T47D (cell line): ENCODE results near the gene NRCAM.
A peak's percentile ranks its signal among the peaks of the same experiment; 100 is the strongest.

Experiments used
- DNase-seq, 2 experiments: peaks; one replicate each; pipeline versions ENCODE4 v3.0.0 to v3.0.0-alpha.2; 2011 to 2012; ENCODE audit warnings: low read depth in 1 of 2, low spot score in 1 of 2
- JUND ChIP-seq: IDR thresholded peaks from 2 replicates; pipeline ENCODE4 v1.6.1; 2012; ENCODE audit warnings: low read depth
- in situ Hi-C: cut with HindIII; loops from 2 replicates; pipeline ENCODE4 v1.10.0; 2016; ENCODE audit warnings: low sequenced_read_pairs, low pct_unique_long_range_greater_than_20kb

The NRCAM gene

DNA sequence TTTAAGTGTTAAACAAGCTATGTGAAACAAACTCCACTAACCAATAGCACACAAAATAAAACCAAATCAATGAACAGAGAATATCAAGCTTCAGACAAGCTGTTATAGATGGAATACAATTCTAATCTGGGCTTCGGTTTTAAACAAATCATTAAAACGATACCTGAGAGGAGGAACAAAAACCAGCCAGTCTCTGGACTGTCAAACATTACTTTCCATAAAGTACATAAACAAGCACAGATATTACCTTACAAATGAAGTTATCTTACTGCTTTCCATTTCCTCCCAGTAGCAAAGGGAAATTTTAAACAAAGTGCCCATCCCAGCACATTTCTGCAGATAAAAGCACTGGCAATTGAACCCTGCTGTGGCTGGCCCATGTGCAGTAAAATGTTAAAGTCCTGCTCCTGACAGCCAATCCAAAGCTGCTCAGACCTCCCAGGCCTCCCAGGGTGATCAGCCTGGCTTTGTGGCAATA is 128.0 kb downstream of the NRCAM start:
- TF ChIP-seq JUND = no peak
- DNase-seq = no peak
- in situ Hi-C loops = no loop called here

DNA sequence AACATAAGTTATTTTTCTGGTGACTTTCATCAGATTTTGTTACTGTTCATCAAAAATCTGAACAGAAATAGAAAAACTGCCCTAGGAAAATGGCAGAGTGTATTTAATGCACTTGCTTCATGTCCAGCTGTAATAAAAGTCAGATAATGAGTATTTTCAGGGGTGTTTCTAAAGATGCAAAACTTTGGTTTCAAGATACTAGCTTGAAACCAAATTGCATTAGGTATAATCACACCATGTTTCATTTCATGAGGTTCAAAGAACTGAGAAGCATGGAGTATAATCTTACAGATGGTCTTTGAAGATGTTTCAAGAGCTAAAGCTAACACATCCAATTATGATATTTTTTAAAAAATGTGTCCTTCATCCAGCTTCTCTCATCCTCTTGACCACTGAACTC is 128.9 kb downstream of the NRCAM start:
- in situ Hi-C loops = no loop called here
- TF ChIP-seq JUND = no peak

DNA sequence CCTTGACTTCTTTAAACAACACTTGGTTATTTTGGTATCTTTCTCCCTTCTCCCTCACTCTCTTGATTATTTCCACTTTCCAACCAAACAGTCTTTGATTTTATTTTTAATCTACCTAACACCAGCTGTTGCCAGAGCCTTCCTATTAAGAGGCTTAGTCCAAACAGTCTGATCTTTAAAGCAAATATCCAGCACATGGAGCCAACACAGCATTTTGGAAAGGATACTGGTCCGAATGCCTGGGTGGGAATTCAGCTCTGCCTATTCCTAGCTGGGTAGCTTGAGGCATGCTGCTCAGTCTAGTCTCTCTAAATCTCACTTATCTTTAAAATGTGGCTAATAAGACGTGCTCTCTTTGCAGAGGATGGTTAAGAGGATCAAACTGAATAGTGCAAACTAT is 129.3 kb downstream of the NRCAM start:
- in situ Hi-C loops = no loop called here
- DNase-seq = no peak
- no peak for TF ChIP-seq JUND

More for the DNA sequence above, 128.9 kb downstream of the NRCAM start:
- no peak for DNase-seq

DNA sequence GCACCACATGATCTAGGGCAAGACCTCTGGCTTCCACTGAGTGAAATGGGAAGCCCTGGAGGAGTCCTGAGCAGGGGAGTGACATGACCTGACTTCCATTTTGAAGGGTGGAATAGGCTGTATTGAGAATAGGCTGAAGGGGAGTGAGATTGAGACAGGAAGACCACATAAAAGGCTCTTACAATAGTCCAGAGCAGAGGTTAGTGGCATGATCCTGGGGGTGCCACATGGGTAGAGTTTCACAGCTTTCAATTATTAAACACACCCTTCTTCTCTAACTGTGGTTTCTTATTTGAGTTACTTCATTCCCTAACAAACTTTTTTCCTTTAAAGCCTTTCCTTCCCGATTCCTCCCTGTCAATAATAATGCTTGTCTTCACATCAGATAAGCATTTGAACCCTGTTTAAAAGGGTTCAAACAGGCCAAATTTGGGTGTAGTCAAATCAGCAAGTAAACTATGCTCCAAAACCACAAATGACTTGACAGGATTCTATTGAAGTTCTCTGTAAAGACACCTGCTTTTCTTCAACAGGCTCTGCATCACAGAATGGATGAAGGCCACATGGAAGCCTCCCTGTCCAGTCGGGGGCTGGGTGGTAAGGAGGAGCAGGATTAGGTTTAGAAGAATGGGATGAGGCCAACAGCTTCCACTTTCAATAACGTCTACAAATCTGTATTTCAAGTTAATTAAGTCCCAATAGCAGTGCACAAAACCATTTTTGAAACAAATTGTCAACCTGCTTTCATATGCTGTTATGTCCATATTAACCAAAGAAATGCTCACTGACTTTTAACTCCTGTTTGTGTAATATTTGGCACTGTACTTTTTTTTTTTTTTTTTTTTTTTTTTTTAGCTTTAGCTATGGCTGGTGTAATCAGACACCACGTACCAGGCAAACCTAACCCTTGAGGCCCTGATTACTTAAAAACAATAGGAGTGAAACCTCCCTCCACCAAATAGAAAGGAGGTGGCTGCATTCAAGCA is 131.9 kb downstream of the NRCAM start:
- DNase-seq = no peak
- TF ChIP-seq JUND = no peak
- in situ Hi-C loops = no loop called here

DNA sequence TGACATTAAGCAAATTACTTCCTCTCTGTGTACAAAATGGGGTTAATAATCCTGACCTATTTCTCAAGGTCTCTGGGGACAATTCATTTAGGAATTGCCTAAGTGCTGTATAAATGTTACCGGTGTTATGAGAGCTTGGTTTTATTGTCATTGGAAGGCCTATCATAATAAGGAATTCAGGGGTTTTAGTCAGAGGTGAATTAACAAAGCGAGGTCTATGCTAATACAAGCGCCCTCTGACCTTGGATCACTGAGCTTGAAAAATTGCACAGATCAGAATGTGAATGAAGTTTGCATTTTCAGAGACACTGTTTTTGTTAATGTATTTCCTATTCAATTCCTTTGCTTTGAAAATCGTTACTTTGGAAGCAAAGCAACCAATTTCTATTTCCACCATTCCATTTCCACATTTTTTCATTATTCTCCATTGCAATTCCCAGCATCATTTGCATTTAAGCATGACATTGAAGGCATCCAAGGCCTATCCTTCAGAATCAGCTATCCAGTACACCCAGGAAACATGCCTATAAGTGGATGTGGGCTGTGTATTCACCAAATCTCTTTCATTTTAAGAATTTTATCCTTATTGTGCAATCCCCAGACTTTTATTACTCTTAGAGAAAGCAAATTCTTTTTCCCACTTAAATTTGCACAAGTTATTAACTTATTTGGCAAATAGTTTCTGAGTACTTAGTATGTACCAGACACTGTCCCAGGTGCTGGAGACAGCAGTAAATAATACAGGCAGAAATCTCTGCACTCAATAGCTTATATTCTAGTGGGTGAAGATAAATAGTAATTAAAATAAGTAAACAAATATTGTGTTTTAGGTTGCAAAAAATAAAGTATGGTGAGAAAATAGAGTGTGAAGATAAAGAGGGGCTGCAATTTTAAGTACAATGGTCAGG is 133.1 kb downstream of the NRCAM start:
- TF ChIP-seq JUND = no peak
- in situ Hi-C loops = no loop called here
- no peak for DNase-seq

DNA sequence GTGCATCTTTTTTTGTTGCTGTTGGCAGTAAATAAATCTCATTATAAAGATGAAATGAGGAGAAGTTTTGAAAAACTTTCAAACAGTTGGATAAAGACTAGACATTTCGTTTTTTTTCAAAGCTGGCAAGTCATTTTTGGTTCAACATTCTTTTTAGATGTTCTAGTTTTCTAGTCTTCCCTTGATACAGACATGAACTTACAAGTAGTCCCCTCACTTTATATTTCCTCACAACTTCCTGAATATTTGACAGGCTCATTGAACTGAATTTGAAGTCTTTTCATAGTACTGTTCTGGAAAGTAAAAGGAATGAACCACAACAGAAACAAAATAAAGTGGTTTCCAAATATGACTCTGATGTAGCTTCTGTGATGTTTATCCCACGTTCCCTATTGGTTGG is 134.2 kb downstream of the NRCAM start:
- in situ Hi-C loops = no loop called here
- no peak for DNase-seq
- TF ChIP-seq JUND = no peak

DNA sequence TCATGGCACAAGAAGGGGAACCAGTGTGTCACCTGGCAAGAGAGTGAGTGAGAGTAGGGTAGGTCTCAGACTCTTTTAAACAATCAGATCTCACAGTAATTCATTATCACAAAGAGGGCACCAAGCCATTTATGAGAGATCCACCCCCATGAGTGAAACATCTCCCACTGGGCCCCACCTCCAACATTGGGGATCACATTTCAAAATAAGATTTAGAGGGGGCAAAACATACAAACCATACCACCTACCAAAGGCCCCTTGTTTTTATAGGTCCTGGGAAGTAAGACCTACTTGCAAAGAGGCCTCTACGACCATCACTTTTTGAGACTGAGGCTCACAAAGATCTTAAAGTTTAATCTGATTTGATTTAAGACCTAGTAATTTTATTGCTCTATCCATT is 134.9 kb downstream of the NRCAM start:
- no peak for DNase-seq
- no peak for TF ChIP-seq JUND
- in situ Hi-C loops = no loop called here

DNA sequence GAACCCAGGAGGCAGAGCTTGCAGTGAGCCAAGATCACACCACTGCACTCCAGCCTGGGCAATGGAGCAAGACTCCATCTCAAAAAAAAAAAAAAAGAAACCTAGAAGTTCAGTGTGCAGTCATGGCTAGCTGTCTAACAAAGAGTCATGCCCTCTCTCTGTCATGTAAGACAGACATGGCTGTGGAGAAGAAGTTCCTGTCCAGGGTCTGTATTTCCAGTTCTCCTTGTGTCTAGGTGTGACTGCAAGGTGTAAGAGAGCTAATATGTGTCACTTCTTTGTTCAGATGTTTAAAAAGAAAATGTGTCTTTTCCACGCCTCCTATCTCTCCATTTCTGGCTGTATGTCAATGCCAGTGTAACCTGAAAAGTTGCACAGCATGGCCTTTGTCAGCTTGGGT is 139.5 kb downstream of the NRCAM start:
- no peak for DNase-seq
- in situ Hi-C loops = no loop called here
- no peak for TF ChIP-seq JUND

DNA sequence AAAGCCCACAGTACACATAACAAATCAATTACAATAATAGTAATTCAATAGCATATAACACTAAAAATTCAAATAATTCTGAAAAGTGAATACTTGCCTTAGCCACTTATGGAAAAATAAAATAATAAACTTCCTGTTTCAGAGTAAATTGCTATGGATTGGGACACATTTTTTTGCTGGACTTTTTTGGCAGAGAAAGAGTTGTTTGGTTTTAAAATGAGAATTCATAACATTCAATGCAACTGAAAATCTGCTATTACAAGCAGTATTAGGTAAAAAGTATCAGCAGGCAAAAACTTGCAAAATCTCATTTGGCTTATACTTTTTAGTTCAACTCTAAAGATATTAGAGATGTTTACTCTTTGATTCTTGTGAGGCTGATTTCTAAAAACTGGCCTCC is 141.7 kb downstream of the NRCAM start:
- TF ChIP-seq JUND = no peak
- no peak for DNase-seq
- in situ Hi-C loops = no loop called here

DNA sequence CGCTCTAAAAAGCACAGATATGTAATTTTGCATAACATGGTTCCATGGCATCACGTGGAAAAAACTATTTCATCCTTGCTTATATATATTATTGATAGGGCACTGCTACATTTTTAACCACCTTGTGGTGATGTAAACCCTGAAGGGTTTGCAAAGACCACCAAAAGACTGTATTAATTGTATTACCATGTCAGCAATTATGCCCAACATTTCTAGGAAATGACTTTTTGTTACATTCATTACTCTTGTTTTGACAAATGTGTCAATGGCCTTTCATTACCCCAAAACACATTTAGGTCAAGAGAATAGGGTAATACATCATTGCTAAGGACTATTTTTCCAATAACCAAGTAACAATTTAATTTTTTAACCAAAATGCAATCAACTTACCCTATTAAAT is 142.2 kb downstream of the NRCAM start:
- TF ChIP-seq JUND = no peak
- in situ Hi-C loops = no loop called here
- DNase-seq = no peak

DNA sequence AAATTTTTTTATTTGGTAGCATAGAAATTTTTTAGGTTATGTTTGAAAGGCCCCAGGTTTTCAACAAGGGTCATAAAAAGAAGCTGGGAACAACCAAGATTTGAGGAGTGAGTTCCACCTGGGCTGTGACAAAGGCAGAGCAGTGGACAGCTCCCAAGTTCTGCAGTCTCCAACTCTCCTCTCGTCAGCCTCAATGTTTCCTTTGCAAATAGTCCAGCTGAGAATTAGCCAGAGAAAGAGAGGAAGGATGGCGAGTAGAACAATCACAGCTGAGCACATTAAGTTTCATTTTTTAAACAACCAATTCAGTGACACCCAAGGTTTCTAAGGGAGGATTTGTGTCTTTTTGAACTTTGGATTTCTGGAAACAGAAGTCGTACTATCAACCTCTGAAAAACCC is 143.2 kb downstream of the NRCAM start:
- no peak for TF ChIP-seq JUND
- in situ Hi-C loops = no loop called here
- DNase-seq = peak in 1 of 2 experiments; percentile 2

DNA sequence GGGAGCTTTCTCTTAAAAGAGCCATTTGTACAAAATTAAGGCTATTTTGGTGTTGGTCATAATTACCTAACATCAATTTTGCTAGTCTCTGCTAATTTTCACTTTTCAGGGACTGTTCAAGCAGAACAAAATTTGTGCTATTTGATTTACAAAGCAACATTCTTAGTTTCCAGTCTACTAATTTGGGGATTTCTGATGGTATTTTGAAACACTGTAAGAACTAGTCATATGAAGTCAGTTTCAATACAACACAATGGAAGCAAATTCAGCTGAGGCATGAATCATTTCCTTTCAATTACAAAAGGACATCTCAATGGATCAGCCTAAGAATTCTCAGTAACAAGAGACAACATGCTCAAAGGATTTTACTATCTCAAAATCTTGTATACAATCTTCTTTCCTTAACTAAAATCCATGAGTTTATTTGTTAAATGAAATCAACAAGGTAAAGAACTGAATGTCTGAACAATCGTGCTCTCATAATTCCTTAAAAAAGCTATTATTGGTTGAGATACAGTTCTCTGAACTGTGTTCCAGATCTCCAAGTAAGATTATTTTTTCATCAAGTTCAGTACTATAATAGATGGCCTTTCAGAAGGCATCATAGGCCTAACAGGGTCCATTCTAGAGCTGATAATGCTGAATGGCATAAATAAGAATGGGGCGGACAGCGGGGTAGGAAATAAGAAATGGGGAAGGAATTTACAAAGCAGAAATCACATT is 144.6 kb downstream of the NRCAM start:
- no peak for TF ChIP-seq JUND
- DNase-seq = no peak
- in situ Hi-C loops = no loop called here
